Activated naive CD8-positive, alpha-beta T cell treated with anti-CD3 and anti-CD28 coated beads, Interleukin-2, amount 50 U/mL, for 24 hours (primary cell): ENCODE measurements around the gene ARHGEF16.

Experiments
- ATAC-seq: fragments of 150-1000 bp; cut with Tn5 transposase; one replicate; pipeline ENCODE4 v1.10.0; 2021
- DNase-seq: peaks from one replicate; pipeline ENCODE4 v3.0.0; 2021
- H3K27ac Mint-ChIP-seq: one replicate; pipeline ENCODE4 v1.8.0; 2021; ENCODE audit warnings: mild to moderate bottlenecking, mixed read lengths
- H3K27me3 Mint-ChIP-seq: one replicate; pipeline ENCODE4 v1.8.0; 2021; ENCODE audit warnings: mixed read lengths
- H3K36me3 Mint-ChIP-seq: one replicate; pipeline ENCODE4 v1.8.0; 2021; ENCODE audit warnings: low read depth, mixed read lengths
- H3K4me1 Mint-ChIP-seq: one replicate; pipeline ENCODE4 v1.8.0; 2021; ENCODE audit warnings: mixed read lengths
- H3K4me3 Mint-ChIP-seq: one replicate; pipeline ENCODE4 v1.8.0; 2021; ENCODE audit warnings: mild to moderate bottlenecking, moderate library complexity, mixed read lengths
- H3K9me3 Mint-ChIP-seq: one replicate; pipeline ENCODE4 v1.8.0; 2021; ENCODE audit warnings: mixed read lengths

Gene ARHGEF16

GRCh38 chr1:3453891-3454810, at the start of gene ARHGEF16:
ARHGEF16 (plus strand) TSS chr1:3454665; CDS start chr1:3463085, 8,420 bp downstream.
- H3K4me3 Mint-ChIP-seq, result peak within 1 kb of the TSS; percentile 24

GRCh38 chr1:3404801-3405200, 49.7 kb upstream of the ARHGEF16 start:
- Mint-ChIP-seq H3K4me1 (no peaks in the 10 kb centered on the region), H3K27ac (no peak overlapping the region), H3K9me3 (no peaks in the 10 kb centered on the region), H3K27me3 (no peaks in the 10 kb centered on the region), H3K36me3 (no peaks in the 10 kb centered on the region), H3K4me3 (no peak overlapping the region)
- ATAC-seq, result no peak
- DNase-seq, result no peak

More at GRCh38 chr1:3453891-3454810, at the start of gene ARHGEF16:
- ATAC-seq (no peak), DNase-seq (peak; percentile 32)
- Mint-ChIP-seq H3K36me3 (no peaks in the 10 kb centered on the region), H3K27me3 (peaks cover 11% of the 10 kb centered on the region), H3K9me3 (no peaks in the 10 kb centered on the region), H3K27ac (no peak within 1 kb of the TSS), H3K4me1 (peaks cover 3% of the 10 kb centered on the region)

GRCh38 chr1:3405491-3405890, 49.0 kb upstream of the ARHGEF16 start:
- no peak for DNase-seq
- Mint-ChIP-seq H3K27ac (no peak overlapping the region), H3K27me3 (no peaks in the 10 kb centered on the region)

GRCh38 chr1:3405974-3406867, 48.2 kb upstream of the ARHGEF16 start:
- Mint-ChIP-seq H3K9me3 (no peaks in the 10 kb centered on the region), H3K36me3 (no peaks in the 10 kb centered on the region), H3K27me3 (no peaks in the 10 kb centered on the region), H3K4me1 (no peaks in the 10 kb centered on the region), H3K27ac (no peak overlapping the region), H3K4me3 (no peak overlapping the region)
- DNase-seq (no peak), ATAC-seq (peak; percentile 20)

More at GRCh38 chr1:3405491-3405890, 49.0 kb upstream of the ARHGEF16 start:
- H3K4me1 Mint-ChIP-seq, result no peaks in the 10 kb centered on the region
- no peak overlapping the region for H3K4me3 Mint-ChIP-seq
- no peaks in the 10 kb centered on the region for H3K9me3 Mint-ChIP-seq
- H3K36me3 Mint-ChIP-seq, result no peaks in the 10 kb centered on the region
- no peak for ATAC-seq

- Mint-ChIP-seq H3K9me3 (no peaks in the 10 kb centered on the region), H3K4me1 (no peaks in the 10 kb centered on the region), H3K27ac (no peak overlapping the region), H3K27me3 (no peaks in the 10 kb centered on the region), H3K36me3 (no peaks in the 10 kb centered on the region), H3K4me3 (no peak overlapping the region)
- DNase-seq (no peak), ATAC-seq (no peak)
Measured at GRCh38 chr1:3407021-3407420, 47.4 kb upstream of the ARHGEF16 start.

- DNase-seq (no peak), ATAC-seq (no peak)
- no peaks in the 10 kb centered on the region for H3K9me3 Mint-ChIP-seq
- no peak overlapping the region for H3K4me3 Mint-ChIP-seq
- H3K36me3 Mint-ChIP-seq, result no peaks in the 10 kb centered on the region
- no peaks in the 10 kb centered on the region for H3K4me1 Mint-ChIP-seq
- no peak overlapping the region for H3K27ac Mint-ChIP-seq
- H3K27me3 Mint-ChIP-seq, result no peaks in the 10 kb centered on the region
Measured at GRCh38 chr1:3408751-3409266, 45.7 kb upstream of the ARHGEF16 start.

- H3K4me3 Mint-ChIP-seq, result no peak overlapping the region
- no peaks in the 10 kb centered on the region for H3K27me3 Mint-ChIP-seq
- no peaks in the 10 kb centered on the region for H3K4me1 Mint-ChIP-seq
- no peak for ATAC-seq
- no peak overlapping the region for H3K27ac Mint-ChIP-seq
- no peaks in the 10 kb centered on the region for H3K36me3 Mint-ChIP-seq
- no peak for DNase-seq
- no peaks in the 10 kb centered on the region for H3K9me3 Mint-ChIP-seq
Measured at GRCh38 chr1:3409366-3410141, 44.9 kb upstream of the ARHGEF16 start.

- Mint-ChIP-seq H3K27ac (no peak overlapping the region), H3K4me3 (no peak overlapping the region), H3K27me3 (no peaks in the 10 kb centered on the region), H3K9me3 (no peaks in the 10 kb centered on the region), H3K4me1 (no peaks in the 10 kb centered on the region), H3K36me3 (no peaks in the 10 kb centered on the region)
- ATAC-seq (no peak), DNase-seq (no peak)
Measured at GRCh38 chr1:3410142-3410925, 44.1 kb upstream of the ARHGEF16 start.

GRCh38 chr1:3411806-3412205, 42.7 kb upstream of the ARHGEF16 start:
- H3K4me3 Mint-ChIP-seq, result no peak overlapping the region
- H3K36me3 Mint-ChIP-seq, result no peaks in the 10 kb centered on the region
- DNase-seq (no peak), ATAC-seq (no peak)
- H3K4me1 Mint-ChIP-seq, result no peaks in the 10 kb centered on the region
- H3K9me3 Mint-ChIP-seq, result no peaks in the 10 kb centered on the region
- H3K27me3 Mint-ChIP-seq, result no peaks in the 10 kb centered on the region
- H3K27ac Mint-ChIP-seq, result no peak overlapping the region

- DNase-seq (no peak), ATAC-seq (no peak)
- Mint-ChIP-seq H3K27ac (no peak overlapping the region), H3K4me3 (no peak overlapping the region), H3K27me3 (no peaks in the 10 kb centered on the region), H3K36me3 (no peaks in the 10 kb centered on the region), H3K9me3 (no peaks in the 10 kb centered on the region), H3K4me1 (no peaks in the 10 kb centered on the region)
Measured at GRCh38 chr1:3412376-3412775, 42.1 kb upstream of the ARHGEF16 start.

GRCh38 chr1:3413975-3414710, 40.3 kb upstream of the ARHGEF16 start:
- no peaks in the 10 kb centered on the region for H3K36me3 Mint-ChIP-seq
- H3K27me3 Mint-ChIP-seq, result no peaks in the 10 kb centered on the region
- H3K27ac Mint-ChIP-seq, result no peak overlapping the region
- ATAC-seq (no peak), DNase-seq (no peak)
- H3K4me1 Mint-ChIP-seq, result no peaks in the 10 kb centered on the region
- H3K9me3 Mint-ChIP-seq, result no peaks in the 10 kb centered on the region
- no peak overlapping the region for H3K4me3 Mint-ChIP-seq

GRCh38 chr1:3415260-3416090, 39.0 kb upstream of the ARHGEF16 start:
- Mint-ChIP-seq H3K9me3 (no peaks in the 10 kb centered on the region), H3K27me3 (peaks cover under 1% of the 10 kb centered on the region), H3K4me1 (no peaks in the 10 kb centered on the region), H3K27ac (no peak overlapping the region), H3K4me3 (no peak overlapping the region), H3K36me3 (no peaks in the 10 kb centered on the region)
- DNase-seq, result no peak
- ATAC-seq, result no peak
